HG03095 (cell line): ENCODE results near the gene DCLRE1A.
A peak's percentile ranks its signal among the peaks of the same experiment; 100 is the strongest.
"Not testable (repeated sequence)": the region's sequence is repeated elsewhere in the genome, so short reads cannot be mapped to it uniquely, and the experiment has no call there.

Experiments
- ATAC-seq: cut with Tn5 transposase; IDR thresholded peaks from one replicate; pipeline ENCODE4 v1.9.1; 2021; ENCODE audit warnings: moderate library complexity; ENCODE audit not compliant: unreplicated experiment

Gene DCLRE1A

GRCh38 chr10:113859261-113859660 is 5.4 kb upstream of the DCLRE1A start:
- peak; percentile 44 for ATAC-seq

GRCh38 chr10:113858541-113858940 is 4.7 kb upstream of the DCLRE1A start:
- no peak for ATAC-seq

GRCh38 chr10:113857210-113857609 is 3.3 kb upstream of the DCLRE1A start:
- no peak for ATAC-seq

GRCh38 chr10:113856563-113856962 is 2.7 kb upstream of the DCLRE1A start:
- ATAC-seq: no peak

GRCh38 chr10:113854761-113855588 is 1.1 kb upstream of the DCLRE1A start:
- peak; percentile 36 for ATAC-seq

GRCh38 chr10:113853578-113854012 is 287 bp downstream of the DCLRE1A start:
- no peak for ATAC-seq

- no peak for ATAC-seq
These were observed 3.9 kb downstream of the DCLRE1A start for GRCh38 chr10:113849946-113850345.

- no peak for ATAC-seq
These were observed 4.6 kb downstream of the DCLRE1A start for GRCh38 chr10:113849140-113849803.

- no peak for ATAC-seq
These were observed 7.8 kb downstream of the DCLRE1A start for GRCh38 chr10:113846036-113846435.

GRCh38 chr10:113843972-113844485 is 9.9 kb downstream of the DCLRE1A start:
- no peak for ATAC-seq

- ATAC-seq: no peak
These were observed 11.7 kb downstream of the DCLRE1A start for GRCh38 chr10:113842171-113842570.

GRCh38 chr10:113828567-113828966 is 25.3 kb downstream of the DCLRE1A start:
- not testable (repeated sequence) for ATAC-seq

GRCh38 chr10:113825791-113826190 is 28.1 kb downstream of the DCLRE1A start:
- ATAC-seq: no peak

GRCh38 chr10:113823389-113823788 is 30.5 kb downstream of the DCLRE1A start:
- ATAC-seq: no peak

- no peak for ATAC-seq
These were observed 31.7 kb downstream of the DCLRE1A start for GRCh38 chr10:113822174-113822573.

- ATAC-seq: not testable (repeated sequence)
These were observed 32.6 kb downstream of the DCLRE1A start for GRCh38 chr10:113821306-113821705.

GRCh38 chr10:113820507-113820906 is 33.4 kb downstream of the DCLRE1A start:
- ATAC-seq: no peak

- no peak for ATAC-seq
These were observed 33.9 kb downstream of the DCLRE1A start for GRCh38 chr10:113819989-113820388.

GRCh38 chr10:113814700-113815099 is 39.2 kb downstream of the DCLRE1A start:
- ATAC-seq: not testable (repeated sequence)

GRCh38 chr10:113808168-113808567 is 45.7 kb downstream of the DCLRE1A start:
- no peak for ATAC-seq

- ATAC-seq: no peak
These were observed 47.4 kb downstream of the DCLRE1A start for GRCh38 chr10:113806503-113806902.

- no peak for ATAC-seq
These were observed 50.9 kb downstream of the DCLRE1A start for GRCh38 chr10:113802997-113803396.
